GM13977 (cell line): ENCODE measurements around the gene PSMA3.

Experiments
- DNase-seq: peaks from one replicate; pipeline ENCODE4 v3.0.0; 2012; ENCODE audit warnings: low spot score
- in situ Hi-C: fragments of 300-500 bp; cut with MboI; formaldehyde crosslinking; loops from one replicate; pipeline ENCODE4 v1.12.0; 2022; ENCODE audit warnings: low sequenced_read_pairs, low pct_unique_long_range_greater_than_20kb, mixed read lengths, inconsistent platforms; ENCODE audit not compliant: unreplicated experiment
- TF ChIP-seq, protein P1 (sequence below): IDR thresholded peaks from 2 replicates; pipeline ENCODE4 v1.5.1; 2012; ENCODE audit warnings: mild to moderate bottlenecking, control low read depth; ENCODE audit not compliant: insufficient read depth; ENCODE audit errors: extremely low read depth, missing control alignments

Gene PSMA3

DNA sequence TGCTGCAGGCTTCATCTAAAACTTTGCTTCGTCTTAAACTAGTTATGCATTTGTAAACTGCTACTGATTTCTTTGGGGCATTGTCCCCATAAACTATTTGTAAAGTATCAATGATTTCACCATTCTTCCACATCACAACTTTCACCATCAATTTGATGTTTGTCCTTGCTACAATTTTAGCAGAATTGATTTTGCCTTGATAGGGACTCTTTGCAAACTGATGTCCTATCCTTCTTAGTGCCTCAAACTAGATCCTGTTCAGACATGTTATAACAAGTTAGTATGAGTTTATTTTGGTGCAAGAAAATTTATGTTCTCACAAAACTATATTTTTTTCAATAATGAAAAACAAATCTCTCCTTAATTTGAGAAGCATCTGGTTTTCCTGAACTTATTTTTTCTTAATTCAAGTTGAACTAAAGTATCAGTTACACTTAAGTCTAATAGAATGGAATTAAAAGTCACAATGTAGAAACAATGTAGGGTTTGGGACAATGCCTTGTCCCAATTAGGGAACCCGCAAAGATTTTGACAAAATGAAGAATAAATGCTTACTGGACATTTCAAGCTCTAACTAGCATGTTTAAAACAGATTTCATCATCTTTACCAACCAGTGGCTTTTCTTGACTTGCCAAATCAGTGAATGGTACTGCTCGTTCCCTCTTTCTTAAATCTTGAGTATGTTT is 43.6 kb downstream of the PSMA3 start:
- DNase-seq, result no peak
- in situ Hi-C loops, result no loop called here
- TF ChIP-seq, protein P1, sequence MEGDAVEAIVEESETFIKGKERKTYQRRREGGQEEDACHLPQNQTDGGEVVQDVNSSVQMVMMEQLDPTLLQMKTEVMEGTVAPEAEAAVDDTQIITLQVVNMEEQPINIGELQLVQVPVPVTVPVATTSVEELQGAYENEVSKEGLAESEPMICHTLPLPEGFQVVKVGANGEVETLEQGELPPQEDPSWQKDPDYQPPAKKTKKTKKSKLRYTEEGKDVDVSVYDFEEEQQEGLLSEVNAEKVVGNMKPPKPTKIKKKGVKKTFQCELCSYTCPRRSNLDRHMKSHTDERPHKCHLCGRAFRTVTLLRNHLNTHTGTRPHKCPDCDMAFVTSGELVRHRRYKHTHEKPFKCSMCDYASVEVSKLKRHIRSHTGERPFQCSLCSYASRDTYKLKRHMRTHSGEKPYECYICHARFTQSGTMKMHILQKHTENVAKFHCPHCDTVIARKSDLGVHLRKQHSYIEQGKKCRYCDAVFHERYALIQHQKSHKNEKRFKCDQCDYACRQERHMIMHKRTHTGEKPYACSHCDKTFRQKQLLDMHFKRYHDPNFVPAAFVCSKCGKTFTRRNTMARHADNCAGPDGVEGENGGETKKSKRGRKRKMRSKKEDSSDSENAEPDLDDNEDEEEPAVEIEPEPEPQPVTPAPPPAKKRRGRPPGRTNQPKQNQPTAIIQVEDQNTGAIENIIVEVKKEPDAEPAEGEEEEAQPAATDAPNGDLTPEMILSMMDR, result no peak

- DNase-seq, result no peak
- TF ChIP-seq, protein P1, result no peak
- in situ Hi-C loops, result no loop called here
Observed at GRCh38 chr14:58291646-58292045, 47.0 kb downstream of the PSMA3 start.

DNA sequence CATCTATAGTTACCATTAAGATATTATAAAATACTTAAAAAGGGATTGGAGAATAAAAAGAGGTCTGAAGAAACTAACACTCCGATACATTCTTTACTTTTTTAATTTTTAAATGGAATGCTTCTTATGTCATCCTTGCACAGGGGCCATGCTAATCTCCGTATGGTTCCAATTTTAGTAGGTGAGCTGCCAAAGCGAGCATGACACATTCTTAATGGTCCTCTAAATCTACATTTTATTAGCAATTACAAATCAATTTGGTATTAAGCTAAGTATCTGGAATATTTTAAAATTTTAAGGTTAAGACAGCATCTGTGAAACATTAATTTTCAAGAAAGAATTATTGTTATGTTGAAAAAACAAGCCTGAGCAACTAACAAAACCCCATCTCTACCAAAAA is 47.5 kb downstream of the PSMA3 start:
- in situ Hi-C loops, result no loop called here
- TF ChIP-seq, protein P1, result no peak
- DNase-seq, result no peak

- TF ChIP-seq, protein P1, result no peak
- DNase-seq, result no peak
- in situ Hi-C loops, result no loop called here
Observed at GRCh38 chr14:58294201-58294600, 49.6 kb downstream of the PSMA3 start.

- DNase-seq, result no peak
- TF ChIP-seq, protein P1, result no peak
- in situ Hi-C loops, result no loop called here
Observed at GRCh38 chr14:58296726-58297125, 52.1 kb downstream of the PSMA3 start.

DNA sequence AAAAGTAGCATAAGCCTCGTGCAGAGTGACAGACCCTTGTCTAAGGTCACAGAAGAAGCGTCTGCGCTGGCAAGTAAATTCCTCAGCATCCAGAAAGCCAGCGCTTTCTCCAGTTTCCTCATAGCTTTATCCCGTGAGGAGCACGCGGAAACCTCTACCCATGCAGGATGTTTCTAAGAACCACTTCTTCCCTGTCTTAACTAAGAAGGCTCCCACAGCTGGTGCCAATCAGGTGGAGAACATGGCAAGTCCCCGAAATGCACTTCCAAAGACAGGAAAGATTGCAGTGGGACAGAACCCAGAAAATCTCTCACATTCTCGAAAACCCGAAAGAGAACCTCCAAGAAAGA is 52.7 kb downstream of the PSMA3 start:
- in situ Hi-C loops, result no loop called here
- TF ChIP-seq, protein P1, result no peak

More for the DNA sequence above, 52.7 kb downstream of the PSMA3 start:
- DNase-seq, result no peak
